ENCODE data around the gene RUNX2.

Gene RUNX2

DNA sequence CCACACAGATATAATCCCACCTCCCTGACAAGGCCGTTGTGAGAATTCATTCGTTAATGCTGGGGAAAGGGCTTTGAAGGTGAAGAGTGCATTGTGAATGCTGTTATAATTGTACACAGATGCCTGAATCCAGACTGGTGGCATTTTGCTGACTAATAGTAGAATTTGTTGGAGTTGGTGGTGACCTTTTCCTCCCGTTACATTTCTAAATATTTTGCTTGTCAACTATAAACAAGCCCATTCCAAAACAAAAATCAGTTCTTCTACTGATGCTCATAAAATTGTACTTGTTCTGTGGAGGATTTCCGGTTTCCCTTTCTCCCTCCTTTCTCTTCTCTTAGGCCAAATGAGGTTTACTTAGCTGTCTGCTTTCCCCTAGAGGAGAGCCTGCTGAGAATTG, 302.7 kb downstream of the RUNX2 start:
- Histone ChIP-seq H3K27me3 (no peaks in the 10 kb centered on the region), H3K4me1 (no peaks in the 10 kb centered on the region), H3K9ac (no peak overlapping the region), H3K9me3 (replicated peaks in 1 of 11) (no peaks in the 10 kb centered on the region), H4K20me1 (no peaks in the 10 kb centered on the region), H3K36me3 (no peaks in the 10 kb centered on the region), H3K27ac (no peak overlapping the region), H3K4me2 (no peak overlapping the region), H3K4me3 (no peak overlapping the region)
- TF ChIP-seq Cebpa-rat (IDR thresholded peaks at IDR 0.05), result no peak

GRCh38 chr6:45631396-45631795, 303.3 kb downstream of the RUNX2 start:
- no peaks in the 10 kb centered on the region for H3K9me3 ChIP-seq (replicated peaks in 1 of 11)
- no peaks in the 10 kb centered on the region for H3K27me3 ChIP-seq
- H3K9ac ChIP-seq, result no peak overlapping the region
- H3K27ac ChIP-seq, result no peak overlapping the region
- H3K4me1 ChIP-seq, result no peaks in the 10 kb centered on the region
- H4K20me1 ChIP-seq, result no peaks in the 10 kb centered on the region
- no peaks in the 10 kb centered on the region for H3K36me3 ChIP-seq
- H3K4me3 ChIP-seq, result no peak overlapping the region
- TF ChIP-seq Cebpa-rat (IDR thresholded peaks at IDR 0.05), result no peak
- no peak overlapping the region for H3K4me2 ChIP-seq

DNA sequence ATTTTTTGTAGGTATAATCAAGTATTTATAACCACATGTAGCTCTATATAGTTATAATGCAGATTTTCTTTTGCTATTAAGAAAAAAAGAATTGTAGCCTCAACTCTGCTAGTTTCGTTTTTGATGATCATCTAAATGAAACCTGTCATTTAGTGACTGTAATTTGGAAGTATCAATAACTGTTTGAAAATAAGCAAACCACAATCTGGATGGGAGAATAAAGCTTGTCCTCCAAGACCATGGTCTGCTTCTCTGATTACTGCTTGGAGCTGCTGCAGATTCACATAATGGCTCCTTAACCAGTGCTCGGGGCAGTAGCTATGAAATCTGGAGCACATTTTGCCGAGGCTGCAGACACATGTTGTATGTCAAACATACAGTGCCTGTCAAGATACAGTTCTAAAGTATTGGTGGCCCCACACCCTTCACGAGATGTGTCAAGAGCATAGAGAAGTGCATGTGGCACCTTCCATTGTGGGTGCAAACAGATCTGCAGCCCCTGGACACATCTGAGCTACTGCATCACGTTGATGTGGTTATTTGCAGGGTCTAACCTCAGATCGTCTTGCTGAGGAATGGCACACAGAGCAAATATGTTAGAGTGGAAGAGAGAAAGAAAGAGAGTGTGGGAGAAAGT, 305.3 kb downstream of the RUNX2 start:
- no peak overlapping the region for H3K4me2 ChIP-seq
- H3K4me3 ChIP-seq, result no peak overlapping the region
- TF ChIP-seq Cebpa-rat (IDR thresholded peaks at IDR 0.05), result no peak
- H3K27ac ChIP-seq, result no peak overlapping the region
- H3K27me3 ChIP-seq, result no peaks in the 10 kb centered on the region
- no peaks in the 10 kb centered on the region for H3K9me3 ChIP-seq (replicated peaks in 1 of 11)
- H4K20me1 ChIP-seq, result no peaks in the 10 kb centered on the region
- no peak overlapping the region for H3K9ac ChIP-seq
- no peaks in the 10 kb centered on the region for H3K36me3 ChIP-seq
- no peaks in the 10 kb centered on the region for H3K4me1 ChIP-seq

- H3K27me3 ChIP-seq, result no peaks in the 10 kb centered on the region
- no peaks in the 10 kb centered on the region for H3K9me3 ChIP-seq (replicated peaks in 1 of 11)
- no peaks in the 10 kb centered on the region for H3K36me3 ChIP-seq
- no peak overlapping the region for H3K4me2 ChIP-seq
- no peak overlapping the region for H3K4me3 ChIP-seq
- no peaks in the 10 kb centered on the region for H3K4me1 ChIP-seq
- H4K20me1 ChIP-seq, result no peaks in the 10 kb centered on the region
- no peak for TF ChIP-seq Cebpa-rat (IDR thresholded peaks at IDR 0.05)
- H3K9ac ChIP-seq, result no peak overlapping the region
- H3K27ac ChIP-seq, result no peak overlapping the region
Observed at GRCh38 chr6:45634231-45634630, 306.1 kb downstream of the RUNX2 start.

DNA sequence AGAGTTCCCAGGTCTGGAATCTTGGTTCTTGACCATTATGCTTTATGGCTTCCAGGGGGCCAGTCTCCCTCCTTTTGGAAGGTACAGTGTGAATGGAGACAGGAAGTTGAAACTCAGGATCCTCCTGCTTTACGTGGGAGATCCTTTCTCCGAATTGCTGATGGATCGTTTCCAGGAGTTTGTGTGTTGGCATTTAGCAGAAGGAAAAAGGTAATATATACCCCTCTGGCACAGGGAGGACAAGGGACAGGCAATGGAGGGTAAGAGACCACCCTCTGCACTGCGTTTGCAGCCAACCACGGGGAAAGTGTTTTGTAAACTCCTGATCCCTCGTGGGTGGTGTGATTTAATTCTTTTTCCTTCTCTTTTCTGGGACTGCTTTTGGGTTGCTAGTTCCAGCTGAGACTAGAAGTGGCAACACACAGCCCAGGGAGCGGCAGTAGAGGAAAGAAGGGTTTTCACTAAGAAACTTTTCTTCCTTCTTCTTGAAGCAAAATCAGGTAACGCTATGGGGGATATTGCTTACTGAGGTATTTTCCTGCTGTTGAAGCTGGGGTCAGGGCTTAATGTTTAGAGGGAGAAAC, 307.2 kb downstream of the RUNX2 start:
- no peak overlapping the region for H3K4me3 ChIP-seq
- H3K36me3 ChIP-seq, result no peaks in the 10 kb centered on the region
- no peaks in the 10 kb centered on the region for H3K9me3 ChIP-seq (replicated peaks in 1 of 11)
- H3K4me1 ChIP-seq, result peaks cover 0 to 7% (median 0%) of the 10 kb centered on the region in 10 experiments; a peak in 1 of 20 replicates
- TF ChIP-seq Cebpa-rat (IDR thresholded peaks at IDR 0.05), result no peak
- no peak overlapping the region for H3K4me2 ChIP-seq
- H3K27ac ChIP-seq, result no peak overlapping the region
- H4K20me1 ChIP-seq, result no peaks in the 10 kb centered on the region
- no peaks in the 10 kb centered on the region for H3K27me3 ChIP-seq
- H3K9ac ChIP-seq, result no peak overlapping the region

GRCh38 chr6:45637056-45637455, 308.9 kb downstream of the RUNX2 start:
- Histone ChIP-seq H3K36me3 (no peaks in the 10 kb centered on the region), H4K20me1 (no peaks in the 10 kb centered on the region), H3K4me3 (no peak overlapping the region), H3K9ac (no peak overlapping the region), H3K4me1 (peaks cover 0 to 7% (median 0%) of the 10 kb centered on the region in 10 experiments; a peak in 1 of 20 replicates), H3K27me3 (no peaks in the 10 kb centered on the region), H3K27ac (no peak overlapping the region), H3K4me2 (no peak overlapping the region), H3K9me3 (replicated peaks in 1 of 11) (no peaks in the 10 kb centered on the region)
- no peak for TF ChIP-seq Cebpa-rat (IDR thresholded peaks at IDR 0.05)

- H3K9ac ChIP-seq, result no peak overlapping the region
- H3K27me3 ChIP-seq, result no peaks in the 10 kb centered on the region
- TF ChIP-seq Cebpa-rat (IDR thresholded peaks at IDR 0.05), result no peak
- no peak overlapping the region for H3K4me2 ChIP-seq
- no peaks in the 10 kb centered on the region for H4K20me1 ChIP-seq
- no peaks in the 10 kb centered on the region for H3K36me3 ChIP-seq
- H3K4me1 ChIP-seq, result peaks cover 0 to 7% (median 0%) of the 10 kb centered on the region in 10 experiments; a peak in 1 of 20 replicates
- H3K27ac ChIP-seq, result no peak overlapping the region
- H3K9me3 ChIP-seq (replicated peaks in 1 of 11), result no peaks in the 10 kb centered on the region
- no peak overlapping the region for H3K4me3 ChIP-seq
Observed at GRCh38 chr6:45637611-45638257, 309.6 kb downstream of the RUNX2 start.

DNA sequence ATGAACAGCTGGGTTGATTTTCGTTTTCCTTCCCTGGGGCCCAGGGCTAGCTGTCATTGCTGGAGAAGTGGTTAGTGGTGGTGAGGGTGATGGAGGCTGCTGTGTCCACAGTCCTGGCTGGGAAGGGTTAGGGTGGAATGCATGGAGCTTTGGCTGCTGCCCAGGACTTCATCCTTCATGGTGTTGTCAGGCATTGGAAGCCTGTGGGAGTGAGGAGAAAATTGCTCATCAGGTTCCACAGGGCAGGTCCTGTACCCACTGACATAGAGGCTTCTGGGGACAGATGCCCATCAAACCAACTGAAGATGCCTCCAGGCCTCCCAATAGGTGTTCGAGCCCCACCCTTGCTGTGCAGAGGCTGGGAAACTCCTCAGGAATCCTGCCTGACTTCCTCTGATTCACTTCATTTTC, 312.0 kb downstream of the RUNX2 start:
- no peak for TF ChIP-seq Cebpa-rat (IDR thresholded peaks at IDR 0.05)
- H3K4me3 ChIP-seq, result no peak overlapping the region
- peaks cover 0 to 10% (median 0%) of the 10 kb centered on the region in 10 experiments; a peak in 3 of 20 replicates for H3K4me1 ChIP-seq
- H3K27me3 ChIP-seq, result no peaks in the 10 kb centered on the region
- no peak overlapping the region for H3K27ac ChIP-seq
- no peaks in the 10 kb centered on the region for H3K9me3 ChIP-seq (replicated peaks in 1 of 11)
- H4K20me1 ChIP-seq, result no peaks in the 10 kb centered on the region
- peak overlapping the region in 1 of 11 experiments; percentile 18; a peak in 1 of 22 replicates for H3K4me2 ChIP-seq
- H3K9ac ChIP-seq, result no peak overlapping the region
- H3K36me3 ChIP-seq, result no peaks in the 10 kb centered on the region

DNA sequence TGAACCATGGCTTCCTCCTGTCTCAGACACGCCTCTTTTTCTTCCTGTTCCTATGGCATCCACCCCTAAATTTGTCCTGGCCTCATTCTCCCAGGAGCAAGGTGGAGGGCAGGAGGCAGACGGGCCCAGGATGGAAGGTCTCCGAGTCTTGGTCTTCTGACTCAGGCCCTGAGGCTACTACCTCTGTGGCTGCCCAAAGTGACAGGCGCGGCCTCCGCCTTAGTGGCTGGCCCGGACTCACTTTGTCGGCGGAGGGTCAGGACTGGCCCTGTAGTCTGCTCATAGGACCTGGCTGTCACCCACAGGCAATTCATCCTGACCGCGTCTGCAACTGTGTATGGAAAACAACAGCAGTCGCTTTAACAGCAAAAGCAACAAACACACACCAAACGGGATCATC, 312.7 kb downstream of the RUNX2 start:
- Histone ChIP-seq H3K4me1 (peaks cover 0 to 10% (median 0%) of the 10 kb centered on the region in 10 experiments; a peak in 3 of 20 replicates), H3K27me3 (no peaks in the 10 kb centered on the region), H3K4me2 (no peak overlapping the region), H3K27ac (no peak overlapping the region), H3K36me3 (no peaks in the 10 kb centered on the region), H3K9me3 (replicated peaks in 1 of 11) (no peaks in the 10 kb centered on the region), H4K20me1 (no peaks in the 10 kb centered on the region), H3K4me3 (no peak overlapping the region), H3K9ac (no peak overlapping the region)
- TF ChIP-seq Cebpa-rat (IDR thresholded peaks at IDR 0.05), result no peak

Data from BLaER1 treated with 17β-estradiol and CSF1 and Interleukin-3, amounts not matched to agents 10 nM and 100 nM (cell line).